Measurements from ENCODE around the gene LIN9.
A peak's percentile ranks its signal among the peaks of the same experiment; 100 is the strongest.

GRCh38 chr1:226186124-226187018, 122.6 kb downstream of the LIN9 start, which contains the start of gene ACBD3:
- 0 out of 4 replicates have a peak, but pooled peaks of 1 of the 2 experiments have one; percentile 10 for TF ChIP-seq CTCF (conservative IDR thresholded peaks at IDR 0.05; ENCODE audit: low read depth in 2 of 2)
- TF ChIP-seq POLR2AphosphoS5 (IDR thresholded peaks at IDR 0.05; ENCODE audit: low read depth): peak; percentile 94
- 0 out of 2 replicates have a peak, but pooled peaks have one; percentile 24 for TF ChIP-seq NANOG (IDR thresholded peaks at IDR 0.05; ENCODE audit: borderline replicate concordance)

Data from GM23338 (cell line).